ENCODE data around the gene ACTL8.

- TF ChIP-seq POLR2A (IDR thresholded peaks at IDR 0.05) (no peak), CTCF (IDR thresholded peaks at IDR 0.05 in 4 of 5, conservative IDR thresholded peaks at IDR 0.05 in 1 of 5) (no peak)
Measured at GRCh38 chr1:17735793-17736192, 19.3 kb upstream of the ACTL8 start.
